ENCODE data around the gene SUPT20H. TPM values are rescaled to one million over a fixed set of nuclear protein-coding genes. Genes with fewer than 3 reads are reported as not detected.

SUPT20H gene
- total RNA-seq, 1 experiment from 2014 or later, result 82.6 TPM

- DNase-seq (ENCODE audit: low spot score), result no peak
- ChIA-PET CTCF (no interaction called here), POLR2A (ENCODE audit: low non-redundant PET) (no interaction called here)
- H3K4me1 ChIP-seq (ENCODE audit: insufficient read depth, low read length, poor library complexity, severe bottlenecking), result peaks cover 2% of the 10 kb centered on the region
- no peak overlapping the region for H3K27ac ChIP-seq (ENCODE audit: low read depth, low read length, poor library complexity, severe bottlenecking)
- intact Hi-C loops (cut with micrococcal nuclease; ENCODE audit: unreplicated experiment), result no loop called here
- H3K27me3 ChIP-seq (replicated peaks; ENCODE audit: insufficient read depth, low read depth, low read length, poor library complexity), result no peaks in the 10 kb centered on the region
- H3K36me3 ChIP-seq (ENCODE audit: insufficient read depth, low read length, poor library complexity, severe bottlenecking), result peaks cover 65% of the 10 kb centered on the region
- peaks cover 11% of the 10 kb centered on the region for H3K9me3 ChIP-seq (ENCODE audit: low read depth, low read length, poor library complexity, severe bottlenecking)
- no peak overlapping the region for H3K4me3 ChIP-seq (ENCODE audit: low read depth, low read length, poor library complexity, severe bottlenecking)
- no TSS peak for BruUV-seq (replicated peaks)
- no peak for TF ChIP-seq CTCF (conservative IDR thresholded peaks at IDR 0.05; ENCODE audit: low read depth, low read length)
Measured at GRCh38 chr13:36975172-36975571, 84.3 kb downstream of the SUPT20H start.

- no peak for DNase-seq (ENCODE audit: low spot score)
- no peak overlapping the region for H3K27ac ChIP-seq (ENCODE audit: low read depth, low read length, poor library complexity, severe bottlenecking)
- peaks cover 11% of the 10 kb centered on the region for H3K9me3 ChIP-seq (ENCODE audit: low read depth, low read length, poor library complexity, severe bottlenecking)
- POLR2A ChIA-PET (ENCODE audit: low non-redundant PET), result no interaction called here
- no peaks in the 10 kb centered on the region for H3K4me1 ChIP-seq (ENCODE audit: insufficient read depth, low read length, poor library complexity, severe bottlenecking)
- intact Hi-C loops (cut with micrococcal nuclease; ENCODE audit: unreplicated experiment), result no loop called here
- H3K36me3 ChIP-seq (ENCODE audit: insufficient read depth, low read length, poor library complexity, severe bottlenecking), result peaks cover 61% of the 10 kb centered on the region
- CTCF ChIA-PET, result interaction anchor here (0.6 kb wide), 1 partner anchor 120 kb away, joined by 5 read pairs; no protein-coding TSS in a partner anchor
- no peak overlapping the region for H3K4me3 ChIP-seq (ENCODE audit: low read depth, low read length, poor library complexity, severe bottlenecking)
- no peak for TF ChIP-seq CTCF (conservative IDR thresholded peaks at IDR 0.05; ENCODE audit: low read depth, low read length)
- TF ChIP-seq EZH2 (IDR thresholded peaks at IDR 0.05; ENCODE audit: borderline replicate concordance, low read depth, low read length, poor library complexity, severe bottlenecking), result no peak
- no TSS peak for BruUV-seq (replicated peaks)
- no peaks in the 10 kb centered on the region for H3K27me3 ChIP-seq (replicated peaks; ENCODE audit: insufficient read depth, low read depth, low read length, poor library complexity)
Measured at GRCh38 chr13:36973621-36974295, 85.7 kb downstream of the SUPT20H start.

GRCh38 chr13:36973009-36973408, 86.5 kb downstream of the SUPT20H start:
- Histone ChIP-seq H3K27me3 (replicated peaks; ENCODE audit: insufficient read depth, low read depth, low read length, poor library complexity) (no peaks in the 10 kb centered on the region), H3K36me3 (ENCODE audit: insufficient read depth, low read length, poor library complexity, severe bottlenecking) (peaks cover 58% of the 10 kb centered on the region), H3K9me3 (ENCODE audit: low read depth, low read length, poor library complexity, severe bottlenecking) (peaks cover 11% of the 10 kb centered on the region), H3K4me3 (ENCODE audit: low read depth, low read length, poor library complexity, severe bottlenecking) (no peak overlapping the region), H3K4me1 (ENCODE audit: insufficient read depth, low read length, poor library complexity, severe bottlenecking) (no peaks in the 10 kb centered on the region), H3K27ac (ENCODE audit: low read depth, low read length, poor library complexity, severe bottlenecking) (no peak overlapping the region)
- no TSS peak for BruUV-seq (replicated peaks)
- intact Hi-C loops (cut with micrococcal nuclease; ENCODE audit: unreplicated experiment), result no loop called here
- DNase-seq (ENCODE audit: low spot score), result no peak
- POLR2A ChIA-PET (ENCODE audit: low non-redundant PET), result interaction anchor here (0.7 kb wide), 1 partner anchor 1857 kb away, joined by 8 read pairs; no protein-coding TSS in a partner anchor
- TF ChIP-seq CTCF (conservative IDR thresholded peaks at IDR 0.05; ENCODE audit: low read depth, low read length) (no peak), EZH2 (IDR thresholded peaks at IDR 0.05; ENCODE audit: borderline replicate concordance, low read depth, low read length, poor library complexity, severe bottlenecking) (no peak)
- CTCF ChIA-PET, result no interaction called here

Data from A673 (cell line).